Neuron (in vitro differentiated cells): ENCODE data around the gene CCDC148.
A peak's percentile ranks its signal among the peaks of the same experiment; 100 is the strongest.
"Not testable (repeated sequence)": the region's sequence is repeated elsewhere in the genome, so short reads cannot be mapped to it uniquely, and the experiment has no call there.

Experiments
- H2AFZ ChIP-seq: one replicate; pipeline ENCODE4 v1.6.1; 2013; ENCODE audit warnings: low read depth, mild to moderate bottlenecking, inconsistent platforms, low read length, moderate library complexity
- H3K27me3 ChIP-seq: one replicate; pipeline ENCODE4 v1.6.1; 2013; ENCODE audit warnings: low read length; ENCODE audit not compliant: insufficient read depth
- H3K36me3 ChIP-seq: one replicate; pipeline ENCODE4 v1.6.1; 2013; ENCODE audit warnings: low read length; ENCODE audit not compliant: insufficient read depth
- H3K4me1 ChIP-seq: one replicate; pipeline ENCODE4 v1.6.1; 2013; ENCODE audit warnings: low read length; ENCODE audit not compliant: insufficient read depth
- H3K4me3 ChIP-seq: 2 replicates; pipeline ENCODE4 v1.5.1; 2013; ENCODE audit warnings: mild to moderate bottlenecking, low read length, moderate library complexity
- H3K9me3 ChIP-seq: one replicate; pipeline ENCODE4 v1.6.1; 2013; ENCODE audit warnings: low read length

Gene CCDC148

GRCh38 chr2:158474526-158475011, 18.0 kb upstream of the CCDC148 start:
- not testable (repeated sequence) for H2AFZ ChIP-seq, H3K27me3 ChIP-seq, H3K36me3 ChIP-seq, H3K4me1 ChIP-seq, H3K9me3 ChIP-seq, H3K4me3 ChIP-seq

- Histone ChIP-seq H3K4me3 (no peak overlapping the region), H2AFZ (no peak overlapping the region), H3K9me3 (no peaks in the 10 kb centered on the region), H3K36me3 (no peaks in the 10 kb centered on the region), H3K27me3 (no peaks in the 10 kb centered on the region), H3K4me1 (no peaks in the 10 kb centered on the region)
Measured at GRCh38 chr2:158473719-158474392, 17.3 kb upstream of the CCDC148 start.

- H3K4me1 ChIP-seq, H3K36me3 ChIP-seq, H3K9me3 ChIP-seq, H3K27me3 ChIP-seq, H3K4me3 ChIP-seq, H2AFZ ChIP-seq: not testable (repeated sequence)
Measured at GRCh38 chr2:158473300-158473699, 16.7 kb upstream of the CCDC148 start.

- not testable (repeated sequence) for H3K4me3 ChIP-seq, H3K9me3 ChIP-seq, H3K4me1 ChIP-seq, H2AFZ ChIP-seq, H3K27me3 ChIP-seq, H3K36me3 ChIP-seq
Measured at GRCh38 chr2:158472829-158473228, 16.3 kb upstream of the CCDC148 start.

GRCh38 chr2:158467248-158467647, 10.7 kb upstream of the CCDC148 start:
- no peaks in the 10 kb centered on the region for H3K4me1 ChIP-seq

GRCh38 chr2:158464426-158465281, 8.1 kb upstream of the CCDC148 start:
- no peaks in the 10 kb centered on the region for H3K9me3 ChIP-seq
- H3K36me3 ChIP-seq = no peaks in the 10 kb centered on the region
- no peak overlapping the region for H2AFZ ChIP-seq
- H3K4me1 ChIP-seq = peaks cover 10% of the 10 kb centered on the region
- no peak overlapping the region for H3K4me3 ChIP-seq
- H3K27me3 ChIP-seq = no peaks in the 10 kb centered on the region

More at GRCh38 chr2:158467248-158467647, 10.7 kb upstream of the CCDC148 start:
- no peak overlapping the region for H2AFZ ChIP-seq
- H3K36me3 ChIP-seq = no peaks in the 10 kb centered on the region
- H3K9me3 ChIP-seq = no peaks in the 10 kb centered on the region
- H3K27me3 ChIP-seq = no peaks in the 10 kb centered on the region
- H3K4me3 ChIP-seq = no peak overlapping the region

GRCh38 chr2:158463496-158464095, 7.0 kb upstream of the CCDC148 start:
- Histone ChIP-seq H3K4me3 (no peak overlapping the region), H3K4me1 (peaks cover 20% of the 10 kb centered on the region), H2AFZ (no peak overlapping the region), H3K36me3 (no peaks in the 10 kb centered on the region), H3K27me3 (no peaks in the 10 kb centered on the region), H3K9me3 (no peaks in the 10 kb centered on the region)

GRCh38 chr2:158460632-158461297, 4.2 kb upstream of the CCDC148 start:
- Histone ChIP-seq H3K4me3 (no peak overlapping the region), H3K36me3 (no peaks in the 10 kb centered on the region), H3K27me3 (no peaks in the 10 kb centered on the region), H2AFZ (no peak overlapping the region), H3K4me1 (peaks cover 25% of the 10 kb centered on the region), H3K9me3 (no peaks in the 10 kb centered on the region)

GRCh38 chr2:158459161-158460003, 2.8 kb upstream of the CCDC148 start:
- Histone ChIP-seq H3K4me3 (peak overlapping the region; percentile 71), H3K4me1 (peaks cover 25% of the 10 kb centered on the region), H3K9me3 (no peaks in the 10 kb centered on the region), H2AFZ (no peak overlapping the region), H3K36me3 (no peaks in the 10 kb centered on the region), H3K27me3 (peaks cover 2% of the 10 kb centered on the region)

GRCh38 chr2:158458617-158458920, 2.0 kb upstream of the CCDC148 start:
- H3K9me3 ChIP-seq = no peaks in the 10 kb centered on the region
- H3K4me1 ChIP-seq = peaks cover 25% of the 10 kb centered on the region
- no peaks in the 10 kb centered on the region for H3K36me3 ChIP-seq
- peaks cover 2% of the 10 kb centered on the region for H3K27me3 ChIP-seq
- H3K4me3 ChIP-seq = peak overlapping the region; percentile 71
- peak overlapping the region; percentile 97 for H2AFZ ChIP-seq

GRCh38 chr2:158457826-158458616, 1.5 kb upstream of the CCDC148 start:
- Histone ChIP-seq H3K4me3 (peak overlapping the region; percentile 71), H3K36me3 (no peaks in the 10 kb centered on the region), H3K27me3 (peaks cover 4% of the 10 kb centered on the region)

More at GRCh38 chr2:158457826-158458616, 1.5 kb upstream of the CCDC148 start:
- Histone ChIP-seq H3K4me1 (peaks cover 25% of the 10 kb centered on the region), H3K9me3 (no peaks in the 10 kb centered on the region), H2AFZ (peak overlapping the region; percentile 97)
